ENCODE results near the gene HNF4A. TPM values are rescaled to one million over a fixed set of nuclear protein-coding genes. Genes with fewer than 3 reads are reported as not detected.

The HNF4A gene
- total and polyA plus RNA-seq, 2 donors (not counting 3 experiments of a cell fraction or from before 2014, with no cell fraction given), result not detected

GRCh38 chr20:44415833-44416715, 60.6 kb downstream of the HNF4A start:
- dilution Hi-C loops (cut with MboI; ENCODE audit: extremely low pct_ligation_motif_present, low sequenced_read_pairs), result no loop called here
- no TSS peak for BruUV-seq (replicated peaks)
- FAIRE-seq (no peak), DNase-seq (ENCODE audit: low read depth, low spot score) (no peak)
- Histone ChIP-seq H3K4me2 (ENCODE audit: insufficient read depth, low read length) (no peak overlapping the region), H3K9me1 (replicated peaks; ENCODE audit: control insufficient read depth, extremely low read depth, insufficient read depth, low read length) (no peaks in the 10 kb centered on the region), H3K9ac (replicated peaks; ENCODE audit: extremely low read depth, insufficient read depth, low read length) (no peak overlapping the region), H3K36me3 (ENCODE audit: control insufficient read depth in 2 of 2, extremely low read depth in 1 of 2, insufficient read depth in 2 of 2, low read length in 2 of 2) (no peaks in the 10 kb centered on the region), H3K27me3 (ENCODE audit: control insufficient read depth in 2 of 2, insufficient read depth in 2 of 2, low read length in 2 of 2) (peaks cover 0 to 2% of the 10 kb centered on the region in 2 experiments), H2AFZ (ENCODE audit: low read depth, low read length) (no peak overlapping the region), H4K20me1 (replicated peaks; ENCODE audit: control insufficient read depth, extremely low read depth, insufficient read depth, low read length) (no peaks in the 10 kb centered on the region), H3K79me2 (ENCODE audit: control insufficient read depth, insufficient read depth, low read length) (no peaks in the 10 kb centered on the region), H3K4me3 (replicated peaks in 1 of 3; ENCODE audit: insufficient read depth in 1 of 3, low read depth in 1 of 3, low read length in 3 of 3) (no peak overlapping the region), H3K27ac (ENCODE audit: insufficient read depth, low read depth, low read length) (no peak overlapping the region), H3K4me1 (ENCODE audit: control insufficient read depth, extremely low read depth, insufficient read depth, low read length) (no peaks in the 10 kb centered on the region), H3K9me3 (replicated peaks; ENCODE audit: control insufficient read depth, insufficient read depth, low read length) (no peaks in the 10 kb centered on the region)
- intact Hi-C loops (cut with micrococcal nuclease), result no loop called here
- TF ChIP-seq JUN (IDR thresholded peaks at IDR 0.05; ENCODE audit: borderline replicate concordance, insufficient read depth, insufficient read length, low read depth) (no peak), CTCF (IDR thresholded peaks at IDR 0.05; ENCODE audit: extremely low read depth in 1 of 2, insufficient read depth in 1 of 2, low read depth in 1 of 2, low read length in 2 of 2) (no peak), FOS (IDR thresholded peaks at IDR 0.05; ENCODE audit: borderline replicate concordance, insufficient read depth, low read length) (no peak), GATA2 (IDR thresholded peaks at IDR 0.05; ENCODE audit: insufficient read depth, insufficient read length, low read depth, low read length) (no peak), EZH2 (IDR thresholded peaks at IDR 0.05; ENCODE audit: borderline replicate concordance, low read depth, low read length, severe bottlenecking) (no peak), POLR2AphosphoS5 (IDR thresholded peaks at IDR 0.05; ENCODE audit: insufficient read depth, low read depth, low read length) (no peak), MYC (IDR thresholded peaks at IDR 0.05; ENCODE audit: low read depth, low read length) (no peak), POLR2A (IDR thresholded peaks at IDR 0.05; ENCODE audit: low read depth, low read length) (no peak), MAX (IDR thresholded peaks at IDR 0.05; ENCODE audit: insufficient read depth, insufficient read length) (no peak)
- CTCF ChIA-PET, result interaction anchor here (1.1 kb wide), 1 partner anchor 194 kb away, joined by 3 read pairs; no protein-coding TSS in a partner anchor
- POLR2A ChIA-PET, result no interaction called here
